ENCODE measurements around the gene DIS3L2.

- no peak for TF ChIP-seq CTCF (IDR thresholded peaks at IDR 0.05)
- no peak for TF ChIP-seq POLR2A (IDR thresholded peaks at IDR 0.05)
These were observed 248.8 kb downstream of the DIS3L2 start for GRCh38 chr2:232210306-232210705.
